A673 (cell line): ENCODE data around the gene SPDYE5. TPM values are rescaled to one million over a fixed set of nuclear protein-coding genes. Genes with fewer than 3 reads are reported as not detected.

Experiments
- BruUV-seq: library from RNA; stranded (reverse); fragments of 400-500 nt; replicated peaks from 2 replicates; lab custom pipeline; 2021; lab: Mats Ljungman, UMichigan
- CTCF ChIA-PET: fragments of 300-600 bp; sonication (Branson Sonifier 250); formaldehyde crosslinking; loops from one replicate; lab custom pipeline; 2022; ENCODE audit warnings: antibody characterized with exemption; lab: Charles Lee
- POLR2A ChIA-PET: fragments of 300-600 bp; sonication (Branson Sonifier 250); formaldehyde crosslinking; loops from one replicate; lab custom pipeline; 2022; ENCODE audit warnings: antibody characterized with exemption; ENCODE audit not compliant: low non-redundant PET; lab: Charles Lee
- DNase-seq: peaks from one replicate; pipeline ENCODE4 v3.0.0-alpha.2; 2015; ENCODE audit warnings: low spot score
- H3K27ac ChIP-seq: fragments of 200-600 bp; sonication (generic); 2 replicates; pipeline ENCODE4 v1.5.1; 2016; ENCODE audit warnings: mixed run types, low read depth, mild to moderate bottlenecking, mixed read lengths, antibody characterized with exemption, low read length; ENCODE audit not compliant: poor library complexity, severe bottlenecking
- H3K27me3 ChIP-seq: fragments of 200-600 bp; sonication (generic); replicated peaks from 2 replicates; pipeline ENCODE4 v1.6.1; 2017; ENCODE audit warnings: mixed run types, low read depth, mild to moderate bottlenecking, mixed read lengths, antibody characterized with exemption, low read length; ENCODE audit not compliant: insufficient read depth, poor library complexity
- H3K36me3 ChIP-seq: fragments of 200-600 bp; sonication (generic); 2 replicates; pipeline ENCODE4 v1.6.1; 2016; ENCODE audit warnings: mixed run types, mild to moderate bottlenecking, mixed read lengths, antibody characterized with exemption, low read length; ENCODE audit not compliant: insufficient read depth, poor library complexity, severe bottlenecking
- H3K4me1 ChIP-seq: fragments of 200-600 bp; sonication (generic); 2 replicates; pipeline ENCODE4 v1.6.1; 2017; ENCODE audit warnings: mixed run types, mild to moderate bottlenecking, mixed read lengths, antibody characterized with exemption, low read length; ENCODE audit not compliant: insufficient read depth, poor library complexity, severe bottlenecking
- H3K4me3 ChIP-seq: fragments of 200-600 bp; sonication (generic); 2 replicates; pipeline ENCODE4 v1.5.1; 2016; ENCODE audit warnings: low read depth, mixed run types, mild to moderate bottlenecking, mixed read lengths, low read length; ENCODE audit not compliant: poor library complexity, severe bottlenecking
- H3K9me3 ChIP-seq: fragments of 200-600 bp; sonication (generic); 2 replicates; pipeline ENCODE4 v1.6.1; 2016; ENCODE audit warnings: mixed run types, low read depth, mild to moderate bottlenecking, mixed read lengths, antibody characterized with exemption, low read length; ENCODE audit not compliant: poor library complexity, severe bottlenecking
- EZH2 ChIP-seq: fragments of 200-600 bp; sonication (generic); IDR thresholded peaks from 2 replicates; pipeline ENCODE4 v1.6.1; 2017; ENCODE audit warnings: borderline replicate concordance, low read depth, mild to moderate bottlenecking, mixed read lengths, antibody characterized with exemption, low read length; ENCODE audit not compliant: poor library complexity, severe bottlenecking
- intact Hi-C: fragments of 100-400 bp; cut with micrococcal nuclease; formaldehyde crosslinking; loops from one replicate; pipeline ENCODE4 v1.10.0; 2022; ENCODE audit not compliant: unreplicated experiment
- total RNA-seq: library from RNA; stranded (reverse); gene quantifications from 2 replicates; pipeline ENCODE4 v1.2.3, GENCODE V29; 2021
- TF ChIP-seq, protein P1 (sequence below): fragments of 300-800, 200-600 bp; sonication (generic); conservative IDR thresholded peaks from 2 replicates; pipeline ENCODE4 v1.5.1; 2017; ENCODE audit warnings: low read depth, mild to moderate bottlenecking, antibody characterized with exemption, low read length, moderate library complexity, mixed read lengths

SPDYE5 gene
- total RNA-seq, 1 experiment from 2014 or later = not detected

DNA sequence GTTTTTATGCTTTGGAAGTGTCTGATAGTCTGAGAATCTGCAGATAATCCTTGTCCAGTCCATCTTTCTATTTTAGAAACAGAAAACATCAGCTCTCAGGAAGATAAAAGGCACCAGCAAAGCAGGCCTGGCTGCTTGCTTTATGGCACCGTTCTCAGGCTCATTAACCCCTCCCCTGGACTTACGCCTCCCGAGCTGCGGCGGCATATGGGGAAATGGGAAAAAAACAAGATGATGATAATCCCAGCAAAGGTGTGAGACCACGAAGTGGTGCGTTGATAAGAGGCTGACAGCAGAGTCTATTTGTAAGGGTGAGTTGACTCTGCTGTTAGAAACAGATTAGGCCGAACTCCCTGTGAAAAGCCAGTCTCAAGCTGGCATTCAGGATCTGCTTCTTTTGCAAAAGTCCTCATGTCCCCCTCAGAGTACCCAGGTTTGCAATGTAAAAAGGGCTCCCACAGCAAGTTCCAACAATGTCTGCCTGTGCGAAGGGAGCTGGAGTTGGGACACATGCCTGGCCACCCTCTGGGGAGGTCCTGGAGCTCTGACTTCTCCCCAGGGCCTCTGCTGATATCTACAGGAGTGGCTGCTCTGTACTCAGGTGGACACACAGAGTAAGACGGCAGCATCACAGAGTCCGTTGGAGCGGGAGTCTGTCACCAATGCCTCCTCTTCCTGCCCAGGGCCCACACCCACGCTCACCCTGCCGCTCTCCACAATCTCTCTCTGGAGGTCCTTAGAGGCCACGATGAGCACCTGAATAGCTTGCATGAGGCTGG, 54.3 kb downstream of the SPDYE5 start:
- Histone ChIP-seq H3K27ac (no peak overlapping the region), H3K4me3 (no peak overlapping the region), H3K4me1 (no peaks in the 10 kb centered on the region), H3K9me3 (no peaks in the 10 kb centered on the region), H3K36me3 (peaks cover 5% of the 10 kb centered on the region), H3K27me3 (no peaks in the 10 kb centered on the region)
- ChIA-PET POLR2A (no interaction called here), CTCF (no interaction called here)
- no peak for TF ChIP-seq EZH2
- TF ChIP-seq, protein P1, sequence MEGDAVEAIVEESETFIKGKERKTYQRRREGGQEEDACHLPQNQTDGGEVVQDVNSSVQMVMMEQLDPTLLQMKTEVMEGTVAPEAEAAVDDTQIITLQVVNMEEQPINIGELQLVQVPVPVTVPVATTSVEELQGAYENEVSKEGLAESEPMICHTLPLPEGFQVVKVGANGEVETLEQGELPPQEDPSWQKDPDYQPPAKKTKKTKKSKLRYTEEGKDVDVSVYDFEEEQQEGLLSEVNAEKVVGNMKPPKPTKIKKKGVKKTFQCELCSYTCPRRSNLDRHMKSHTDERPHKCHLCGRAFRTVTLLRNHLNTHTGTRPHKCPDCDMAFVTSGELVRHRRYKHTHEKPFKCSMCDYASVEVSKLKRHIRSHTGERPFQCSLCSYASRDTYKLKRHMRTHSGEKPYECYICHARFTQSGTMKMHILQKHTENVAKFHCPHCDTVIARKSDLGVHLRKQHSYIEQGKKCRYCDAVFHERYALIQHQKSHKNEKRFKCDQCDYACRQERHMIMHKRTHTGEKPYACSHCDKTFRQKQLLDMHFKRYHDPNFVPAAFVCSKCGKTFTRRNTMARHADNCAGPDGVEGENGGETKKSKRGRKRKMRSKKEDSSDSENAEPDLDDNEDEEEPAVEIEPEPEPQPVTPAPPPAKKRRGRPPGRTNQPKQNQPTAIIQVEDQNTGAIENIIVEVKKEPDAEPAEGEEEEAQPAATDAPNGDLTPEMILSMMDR = no peak
- intact Hi-C loops = loop anchor here (10.0 kb wide), 1 partner anchor 48 kb away; no protein-coding TSS in a partner anchor
- DNase-seq = no peak
- BruUV-seq = no TSS peak

Other genes with a start within 250 kb of the SPDYE5 start
- 0.39 and 0.55 TPM in 2 replicates for gene TRIM73, start 96.7 kb upstream of the SPDYE5 start, total RNA-seq
- gene POM121C, start 6.0 kb upstream of the SPDYE5 start, total RNA-seq = 58.6 and 62.1 TPM in 2 replicates
- gene HIP1, start 246.6 kb downstream of the SPDYE5 start, total RNA-seq = 25.0 and 31.4 TPM in 2 replicates